H1 (cell line): ENCODE measurements around the gene AIF1L. TPM values are rescaled to one million over a fixed set of nuclear protein-coding genes. Genes with fewer than 3 reads are reported as not detected.

Experiments used
- CTCF ChIA-PET: fragments of 300-600 bp; sonication (Branson Sonifier 250); formaldehyde crosslinking; loops from one replicate; lab custom pipeline; 2021; ENCODE audit not compliant: partially characterized antibody; lab: Charles Lee
- POLR2A ChIA-PET: fragments of 300-600 bp; sonication (Branson Sonifier 250); formaldehyde crosslinking; loops from one replicate; lab custom pipeline; 2021; ENCODE audit warnings: inconsistent platforms; ENCODE audit not compliant: partially characterized antibody; lab: Charles Lee
- DNase-seq, 2 experiments: peaks; one replicate each; pipeline versions ENCODE4 v3.0.0 to v3.0.0-alpha.2; 2010 to 2022; ENCODE audit warnings: low spot score in 2 of 2, low read depth in 1 of 2, mixed read lengths in 1 of 2
- FAIRE-seq: peaks from 2 replicates; lab custom pipeline; 2011; peaks lifted over from hg19 to GRCh38; lab: Jason Lieb, UNC
- H2AFZ ChIP-seq: 2 replicates; pipeline ENCODE4 v1.8.1; 2012; ENCODE audit warnings: low read length, inconsistent platforms
- H2AK5ac ChIP-seq: 2 replicates; pipeline ENCODE4 v1.6.1; 2013; ENCODE audit warnings: low read depth, low read length
- H2BK120ac ChIP-seq: replicated peaks from 2 replicates; pipeline ENCODE3; 2013; ENCODE audit warnings: low read depth, low read length, inconsistent platforms
- H2BK12ac ChIP-seq: 2 replicates; pipeline ENCODE4 v1.6.1; 2013; ENCODE audit warnings: low read depth, low read length
- H2BK15ac ChIP-seq: 2 replicates; pipeline ENCODE4 v1.6.1; 2013; ENCODE audit warnings: low read length
- H2BK20ac ChIP-seq: 2 replicates; pipeline ENCODE4 v1.6.1; 2013; ENCODE audit warnings: low read length
- H2BK5ac ChIP-seq: 2 replicates; pipeline ENCODE4 v1.6.1; 2013; ENCODE audit warnings: low read depth, low read length
- H3K14ac ChIP-seq: 2 replicates; pipeline ENCODE4 v1.6.1; 2013; ENCODE audit warnings: inconsistent platforms; ENCODE audit not compliant: insufficient read length
- H3K18ac ChIP-seq: 2 replicates; pipeline ENCODE4 v1.6.1; 2013; ENCODE audit warnings: low read length; ENCODE audit errors: extremely low read depth
- H3K23ac ChIP-seq: 2 replicates; pipeline ENCODE4 v1.6.1; 2013; ENCODE audit warnings: inconsistent platforms; ENCODE audit not compliant: insufficient read length
- H3K23me2 ChIP-seq: 2 replicates; pipeline ENCODE4 v1.6.1; 2013; ENCODE audit warnings: low read depth, low read length
- H3K27ac ChIP-seq: 2 replicates; pipeline ENCODE4 v1.6.1; 2011; ENCODE audit warnings: low read depth, low read length, inconsistent platforms
- H3K27me3 ChIP-seq, 4 experiments: replicated peaks in 1 of 4; 1 replicate in 1 of 4; 2 replicates in 3 of 4; pipeline versions ENCODE4 v1.6.1 to v1.8.1; 2011 to 2013; ENCODE audit warnings: low read length in 3 of 4, mild to moderate bottlenecking in 3 of 4, inconsistent platforms in 2 of 4, mixed read lengths in 2 of 4, moderate library complexity in 1 of 4; ENCODE audit not compliant: control insufficient read depth in 3 of 4, insufficient read depth in 3 of 4; ENCODE audit errors: extremely low read depth in 1 of 4
- H3K36me3 ChIP-seq, 4 experiments: 2 replicates each; pipeline versions ENCODE4 v1.6.1 to v1.8.1; 2011 to 2013; ENCODE audit warnings: mild to moderate bottlenecking in 4 of 4, low read length in 3 of 4, moderate library complexity in 2 of 4, control low read depth in 1 of 4, inconsistent platforms in 1 of 4; ENCODE audit not compliant: insufficient read depth in 4 of 4, control insufficient read depth in 2 of 4
- H3K4ac ChIP-seq: replicated peaks from 2 replicates; pipeline ENCODE3; 2013; ENCODE audit warnings: low read length, low read depth, mixed read lengths, inconsistent platforms; ENCODE audit not compliant: insufficient read length
- H3K4me1 ChIP-seq, 4 experiments: replicated peaks in 1 of 4; 1 replicate in 1 of 4; 2 replicates in 3 of 4; pipeline versions ENCODE4 v1.6.1 to v1.8.1; 2011 to 2013; ENCODE audit warnings: low read length in 3 of 4, inconsistent platforms in 2 of 4, mixed read lengths in 1 of 4; ENCODE audit not compliant: insufficient read depth in 4 of 4, control insufficient read depth in 3 of 4
- H3K4me2 ChIP-seq, 2 experiments: 2 replicates each; pipeline versions ENCODE4 v1.6.1 to v1.8.1; 2011 to 2013; ENCODE audit warnings: low read depth in 2 of 2, low read length in 2 of 2, control low read depth in 1 of 2, inconsistent platforms in 1 of 2, mild to moderate bottlenecking in 1 of 2; ENCODE audit not compliant: insufficient read depth in 1 of 2
- H3K4me3 ChIP-seq, 4 experiments: fragments of 200-600, 300-600 bp in 1 of 4; sonication (generic), shearing (Covaris generic), sonication (Bioruptor Twin) in 1 of 4; 2 replicates each; pipeline versions ENCODE4 v1.5.1 to v1.8.1; 2011 to 2016; ENCODE audit warnings: low read length in 4 of 4, low read depth in 3 of 4, control low read depth in 2 of 4, inconsistent platforms in 2 of 4, mild to moderate bottlenecking in 2 of 4, mixed read lengths in 1 of 4, moderate library complexity in 1 of 4; ENCODE audit not compliant: insufficient read depth in 2 of 4; ENCODE audit errors: extremely low read depth in 1 of 4
- H3K56ac ChIP-seq: replicated peaks from 2 replicates; pipeline ENCODE3; 2013; ENCODE audit warnings: low read depth, mild to moderate bottlenecking, mixed read lengths, low read length, inconsistent platforms; ENCODE audit not compliant: insufficient read length
- H3K79me1 ChIP-seq: 2 replicates; pipeline ENCODE4 v1.6.1; 2013; ENCODE audit warnings: low read depth, low read length, control low read depth
- H3K79me2 ChIP-seq, 2 experiments: 2 replicates each; pipeline versions ENCODE4 v1.6.1 to v1.8.1; 2012 to 2013; ENCODE audit warnings: low read length in 2 of 2, mild to moderate bottlenecking in 2 of 2, inconsistent platforms in 1 of 2; ENCODE audit not compliant: insufficient read depth in 2 of 2, control insufficient read depth in 1 of 2
- H3K9ac ChIP-seq, 4 experiments: replicated peaks in 1 of 4; 1 replicate in 1 of 4; 2 replicates in 3 of 4; pipeline versions ENCODE4 v1.6.1 to v1.8.1; 2011 to 2013; ENCODE audit warnings: low read depth in 3 of 4, low read length in 3 of 4, control low read depth in 2 of 4, mild to moderate bottlenecking in 2 of 4, moderate library complexity in 2 of 4, inconsistent platforms in 1 of 4; ENCODE audit errors: extremely low read depth in 1 of 4
- H3K9me3 ChIP-seq, 2 experiments: 2 replicates each; pipeline versions ENCODE4 v1.6.1 to v1.8.1; 2012 to 2013; ENCODE audit warnings: mild to moderate bottlenecking in 2 of 2, moderate library complexity in 2 of 2, control low read depth in 1 of 2, inconsistent platforms in 1 of 2, low read depth in 1 of 2, low read length in 1 of 2, mixed read lengths in 1 of 2; ENCODE audit not compliant: insufficient read depth in 2 of 2
- H4K20me1 ChIP-seq, 2 experiments: replicated peaks in 1 of 2; 2 replicates each; pipeline versions ENCODE3 to v1.8.1; 2011 to 2013; ENCODE audit warnings: inconsistent platforms in 2 of 2, low read length in 2 of 2, mild to moderate bottlenecking in 1 of 2; ENCODE audit not compliant: insufficient read depth in 2 of 2, control insufficient read depth in 1 of 2
- H4K5ac ChIP-seq: 2 replicates; pipeline ENCODE4 v1.6.1; 2013; ENCODE audit warnings: low read length, low read depth, mixed read lengths, inconsistent platforms; ENCODE audit not compliant: insufficient read length
- H4K8ac ChIP-seq: 2 replicates; pipeline ENCODE4 v1.8.0; 2013; ENCODE audit warnings: mild to moderate bottlenecking, moderate library complexity, low read length, inconsistent platforms; ENCODE audit not compliant: insufficient read depth; ENCODE audit errors: extremely low read depth
- H4K91ac ChIP-seq: replicated peaks from 2 replicates; pipeline ENCODE3; 2013; ENCODE audit warnings: low read length, mixed read lengths, inconsistent platforms; ENCODE audit not compliant: insufficient read length
- BACH1 ChIP-seq: IDR thresholded peaks from 2 replicates; pipeline ENCODE4 v1.6.1; 2012; ENCODE audit warnings: low read length, improper control_type of control experiment
- EGR1 ChIP-seq: IDR thresholded peaks from 2 replicates; pipeline ENCODE4 v1.6.1; 2011; ENCODE audit warnings: low read depth, low read length, borderline replicate concordance
- PHF8 ChIP-seq: fragments of 200-600 bp; sonication (generic); conservative IDR thresholded peaks from 2 replicates; pipeline ENCODE4 v1.7.1; 2012; ENCODE audit warnings: low read depth, mild to moderate bottlenecking, inconsistent platforms, low read length, moderate library complexity
- POU5F1 ChIP-seq: IDR thresholded peaks from 2 replicates; pipeline ENCODE4 v1.6.1; 2011; ENCODE audit warnings: low read depth, mild to moderate bottlenecking, low read length, moderate library complexity
- SP1 ChIP-seq: IDR thresholded peaks from 2 replicates; pipeline ENCODE4 v1.6.1; 2011; ENCODE audit warnings: low read depth, low read length
- TAF1 ChIP-seq: IDR thresholded peaks from 2 replicates; pipeline ENCODE4 v1.6.1; 2011; ENCODE audit warnings: mild to moderate bottlenecking, low read depth, low read length
- TBP ChIP-seq: IDR thresholded peaks from 2 replicates; pipeline ENCODE4 v1.6.1; 2011; ENCODE audit warnings: low read depth, low read length, improper control_type of control experiment
- WGBS, 2 experiments: shearing (Covaris generic) in 1 of 2; methylation state at CpG; one replicate each; pipeline versions ENCODE4 v1.1.6 to v1.1.7; 2013 to 2015; ENCODE audit warnings: low lambda C conversion rate in 2 of 2, mixed read lengths in 2 of 2, inconsistent platforms in 1 of 2, low coverage in 1 of 2, missing lambda C conversion rate in 1 of 2; ENCODE audit not compliant: insufficient replicate concordance in 2 of 2, insufficient coverage in 1 of 2, insufficient read length in 1 of 2; ENCODE audit errors: extremely low coverage in 1 of 2, missing lambda C conversion rate in 1 of 2; 5-methylcytosine and 5-hydroxymethylcytosine counted together
- polyA plus RNA-seq, 7 experiments: library from polyadenylated mRNA; depleted of rRNA in 3 of 7; stranded (reverse) in 5 of 7; unstranded in 2 of 7; fragments of >200 nt in 5 of 7; fragments of 200-250 nt in 2 of 7; gene quantifications; 1 replicate in 5 of 7; 2 replicates in 1 of 7; 4 replicates in 1 of 7; pipeline versions ENCODE4 v1.2.1 to v1.2.3, GENCODE V29; 2011 to 2013; ENCODE audit warnings: missing spikeins in 2 of 7, mixed read lengths in 2 of 7
- total RNA-seq: library from RNA; stranded (reverse); fragmentation: NEBNext Ultra II Directional; extraction: Animal tissue kit (Norgen Biotek cat#: 25700); gene quantifications from 2 replicates; pipeline ENCODE4 v1.2.1, GENCODE V29; 2021
- TF ChIP-seq, protein P1 (sequence below): IDR thresholded peaks from 2 replicates; pipeline ENCODE4 v1.6.1; 2012; ENCODE audit warnings: inconsistent platforms

AIF1L gene
- total and polyA plus RNA-seq, 2 of the 8 experiments (the other 6 are each of a cell fraction or from before 2014, with no cell fraction given), result 70.7 to 149 TPM

DNA sequence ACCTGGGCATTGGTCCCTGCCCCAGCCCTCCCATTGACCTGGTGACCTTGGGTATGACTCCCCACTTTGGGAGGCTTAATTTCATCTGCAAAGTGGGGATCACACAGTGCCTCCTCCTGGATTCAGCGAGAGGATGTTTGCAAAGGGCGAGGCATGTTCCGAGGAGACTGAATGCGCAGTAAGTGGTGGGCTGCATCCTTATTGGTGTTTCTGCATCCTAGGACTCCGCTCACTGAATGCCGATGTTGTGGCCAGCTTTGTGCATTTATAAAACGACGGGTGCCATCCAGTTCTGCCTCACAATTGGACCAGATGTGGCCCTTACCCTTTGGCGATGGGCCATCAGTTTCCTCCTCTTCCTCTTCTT lies 23.5 kb upstream of the AIF1L start:
- Histone ChIP-seq H3K36me3 (no peaks in the 10 kb centered on the region), H3K18ac (no peak overlapping the region), H4K91ac (no peak overlapping the region), H2BK120ac (no peak overlapping the region), H3K27me3 (no peaks in the 10 kb centered on the region), H3K56ac (no peak overlapping the region), H3K23me2 (0 out of 2 replicates have a peak, but pooled peaks cover 2% of the 10 kb centered on the region), H2AK5ac (no peak overlapping the region), H3K9ac (no peak overlapping the region), H3K79me1 (no peaks in the 10 kb centered on the region), H3K4me3 (no peak overlapping the region), H2AFZ (no peak overlapping the region), H2BK20ac (no peak overlapping the region), H3K4me2 (no peak overlapping the region), H3K4me1 (no peaks in the 10 kb centered on the region), H2BK15ac (no peak overlapping the region), H3K9me3 (no peaks in the 10 kb centered on the region), H3K27ac (no peak overlapping the region), H2BK5ac (no peak overlapping the region), H4K20me1 (peaks cover 0 to 3% of the 10 kb centered on the region in 2 experiments), H3K4ac (no peak overlapping the region), H4K8ac (no peak overlapping the region), H3K14ac (no peak overlapping the region), H3K23ac (no peak overlapping the region), H2BK12ac (no peak overlapping the region), H3K79me2 (no peaks in the 10 kb centered on the region), H4K5ac (no peak overlapping the region)
- CTCF ChIA-PET, result interaction anchor here (1.2 to 8.5 kb wide), 2 partner anchors 15 to 21 kb away, joined by 4 to 54 read pairs; no protein-coding TSS in a partner anchor
- no peak for TF ChIP-seq TBP
- TF ChIP-seq TAF1, result no peak
- no peak for TF ChIP-seq SP1
- TF ChIP-seq EGR1, result no peak
- TF ChIP-seq PHF8, result no peak
- no peak for TF ChIP-seq BACH1
- TF ChIP-seq, protein P1, sequence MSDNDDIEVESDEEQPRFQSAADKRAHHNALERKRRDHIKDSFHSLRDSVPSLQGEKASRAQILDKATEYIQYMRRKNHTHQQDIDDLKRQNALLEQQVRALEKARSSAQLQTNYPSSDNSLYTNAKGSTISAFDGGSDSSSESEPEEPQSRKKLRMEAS, result no peak
- TF ChIP-seq POU5F1, result no peak
- no peak for FAIRE-seq
- DNase-seq, result no peak
- 93% methylated on average over 9 of the region's 9 CpGs; no CpG with 5 or more reads in 1 of the 2 experiments for WGBS, 2 experiments
- POLR2A ChIA-PET, result interaction anchor here (1.4 kb wide), 1 partner anchor 52 kb away, joined by 4 read pairs; the partner anchor contains the start of gene NUP214
